Ovary (tissue), 3 donors: ENCODE measurements around the gene STRIP1.

Experiments used
- CTCF ChIP-seq, 3 donors: fragments of 450-650 bp in 2 of 3; fragments of 200-600 bp in 1 of 3; IDR thresholded peaks; one replicate each; pipeline versions ENCODE4 v1.5.1 to v1.8.0; 2016 to 2022; ENCODE audit warnings: antibody characterized with exemption in 3 of 3, mild to moderate bottlenecking in 1 of 3
- EP300 ChIP-seq: sonication (generic); formaldehyde crosslinking; IDR thresholded peaks from one replicate; pipeline ENCODE4 v1.6.1; 2017; ENCODE audit warnings: antibody characterized with exemption
- POLR2A ChIP-seq: fragments of 450-650 bp; IDR thresholded peaks from one replicate; pipeline ENCODE4 v1.6.1; 2017; ENCODE audit warnings: antibody characterized with exemption, mild to moderate bottlenecking, moderate library complexity
- donor health status: DM: no; HTN: no; CAD: no.

GRCh38 chr1:110100335-110100734 lies 65.9 kb downstream of the STRIP1 start:
- TF ChIP-seq CTCF (IDR thresholded peaks at IDR 0.05) (no peak), POLR2A (no peak), EP300 (no peak)
